ENCODE data around the gene KIF6. TPM values are rescaled to one million over a fixed set of nuclear protein-coding genes. Genes with fewer than 3 reads are reported as not detected.

The KIF6 gene
- total RNA-seq, 1 donor from 2014 or later: 0.32 TPM

GRCh38 chr6:39594285-39594684 is 130.9 kb downstream of the KIF6 start:
- intact Hi-C loops (cut with micrococcal nuclease): no loop called here

DNA sequence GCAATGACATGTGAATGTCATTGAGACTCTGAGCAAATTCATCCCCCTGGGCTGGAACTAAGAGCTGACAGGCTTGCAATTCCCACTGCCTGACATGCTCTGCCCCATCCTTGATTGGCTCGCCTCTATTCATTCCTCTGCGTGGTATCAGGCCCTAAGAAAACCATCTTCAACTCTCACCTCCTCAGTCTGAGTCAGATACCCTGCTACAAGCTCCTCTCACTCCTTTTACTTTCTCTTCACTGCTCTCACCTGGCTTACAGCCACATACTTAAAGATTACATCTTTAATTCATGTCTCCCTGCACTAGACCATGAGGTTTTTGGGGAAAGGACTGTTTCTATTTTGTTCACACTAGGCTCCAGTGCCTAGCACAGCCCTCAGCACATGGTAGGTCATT is 131.6 kb downstream of the KIF6 start:
- intact Hi-C loops (cut with micrococcal nuclease): no loop called here

- intact Hi-C loops (cut with micrococcal nuclease): no loop called here
Observed at GRCh38 chr6:39590871-39591393, 134.3 kb downstream of the KIF6 start.

GRCh38 chr6:39587080-39587479 is 138.1 kb downstream of the KIF6 start:
- intact Hi-C loops (cut with micrococcal nuclease): no loop called here

DNA sequence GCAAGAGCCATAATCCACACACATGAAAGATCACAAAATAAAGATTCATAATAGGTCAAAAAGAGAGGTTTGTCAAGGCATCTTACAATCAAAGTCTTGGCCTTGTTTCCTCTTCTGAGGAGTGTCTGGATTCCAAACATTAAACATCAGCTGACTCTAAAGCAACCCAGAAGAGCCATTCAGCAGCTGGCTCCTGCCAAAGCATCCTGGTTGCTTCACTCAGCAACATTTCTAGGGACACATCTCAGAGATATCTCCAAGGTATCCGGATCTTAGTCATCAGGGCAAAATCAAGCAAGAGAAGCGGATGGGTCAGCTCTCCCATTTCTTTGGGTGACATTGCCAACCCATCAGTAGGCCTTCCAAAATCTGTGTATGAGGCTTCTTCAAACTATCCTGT is 139.6 kb downstream of the KIF6 start:
- intact Hi-C loops (cut with micrococcal nuclease): no loop called here

DNA sequence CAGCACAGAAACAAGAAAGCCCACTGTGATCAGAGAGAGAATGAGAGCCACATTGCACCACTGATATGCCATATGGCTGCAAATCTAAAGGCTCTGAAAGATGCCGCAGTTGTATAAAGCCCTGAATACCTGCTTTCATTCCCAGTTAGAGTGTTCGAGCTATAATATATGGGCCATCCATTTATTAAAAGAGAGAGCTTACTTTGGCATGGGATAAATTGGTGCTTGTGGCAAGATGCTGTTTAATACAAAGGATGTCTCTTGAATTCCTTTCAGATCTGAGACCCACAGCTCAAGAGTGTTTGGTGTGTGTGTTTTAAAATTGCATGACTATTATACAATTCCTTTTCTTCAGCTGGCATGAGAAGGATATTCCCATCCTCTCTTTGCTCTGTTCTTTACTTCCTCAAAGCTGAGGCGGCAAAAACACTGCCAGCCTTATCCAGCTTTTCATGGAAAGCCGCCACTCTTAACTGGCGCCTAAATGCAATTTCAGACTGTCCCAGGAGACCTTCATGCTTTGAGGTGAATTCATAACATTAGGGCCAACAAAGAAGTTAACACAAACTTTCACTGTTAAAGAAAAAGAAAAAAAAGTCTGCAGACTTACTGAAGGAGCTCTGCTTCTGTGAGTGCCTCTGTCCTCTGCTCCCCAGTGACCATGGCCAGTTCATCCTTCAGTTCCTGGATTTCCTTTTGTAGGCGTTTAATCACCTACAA is 147.6 kb downstream of the KIF6 start:
- intact Hi-C loops (cut with micrococcal nuclease): no loop called here

DNA sequence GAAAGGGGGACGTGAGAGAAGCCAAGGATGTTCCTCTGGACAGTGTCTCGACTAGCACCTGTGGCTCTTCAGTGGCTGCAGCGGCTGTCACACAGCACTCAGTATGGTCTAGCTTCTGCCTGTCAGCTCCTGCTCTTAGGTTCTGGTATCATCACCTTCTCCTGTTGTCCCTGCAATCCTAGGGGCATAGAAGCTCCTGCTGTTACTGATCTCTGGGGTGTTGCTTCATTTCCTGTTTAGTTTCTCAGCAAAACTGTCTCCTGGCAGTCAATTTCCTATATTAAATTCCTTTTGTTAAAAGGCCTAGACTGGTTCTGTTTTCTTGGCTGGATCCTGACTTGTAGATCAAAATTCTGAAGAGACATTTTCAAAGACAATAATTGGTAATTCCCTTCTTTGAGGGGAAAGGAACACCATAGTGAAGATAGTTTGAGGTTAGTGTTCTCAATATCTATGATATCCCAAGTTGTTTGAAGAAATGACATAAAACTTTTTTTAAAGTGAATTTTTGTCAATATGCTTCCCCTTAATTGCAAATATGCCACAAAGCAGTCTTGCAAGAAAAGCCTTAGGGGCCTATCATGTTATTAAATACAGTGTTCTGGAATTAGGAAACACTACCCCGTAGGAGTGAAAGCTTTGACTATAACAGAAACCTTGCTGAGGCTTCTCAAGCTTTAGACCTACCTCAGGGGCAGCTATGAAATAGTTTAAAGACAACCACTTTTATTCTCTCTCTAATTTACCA is 148.5 kb downstream of the KIF6 start:
- intact Hi-C loops (cut with micrococcal nuclease): no loop called here

GRCh38 chr6:39574991-39575390 is 150.2 kb downstream of the KIF6 start:
- intact Hi-C loops (cut with micrococcal nuclease): no loop called here

GRCh38 chr6:39573541-39573940 is 151.7 kb downstream of the KIF6 start:
- intact Hi-C loops (cut with micrococcal nuclease): no loop called here

DNA sequence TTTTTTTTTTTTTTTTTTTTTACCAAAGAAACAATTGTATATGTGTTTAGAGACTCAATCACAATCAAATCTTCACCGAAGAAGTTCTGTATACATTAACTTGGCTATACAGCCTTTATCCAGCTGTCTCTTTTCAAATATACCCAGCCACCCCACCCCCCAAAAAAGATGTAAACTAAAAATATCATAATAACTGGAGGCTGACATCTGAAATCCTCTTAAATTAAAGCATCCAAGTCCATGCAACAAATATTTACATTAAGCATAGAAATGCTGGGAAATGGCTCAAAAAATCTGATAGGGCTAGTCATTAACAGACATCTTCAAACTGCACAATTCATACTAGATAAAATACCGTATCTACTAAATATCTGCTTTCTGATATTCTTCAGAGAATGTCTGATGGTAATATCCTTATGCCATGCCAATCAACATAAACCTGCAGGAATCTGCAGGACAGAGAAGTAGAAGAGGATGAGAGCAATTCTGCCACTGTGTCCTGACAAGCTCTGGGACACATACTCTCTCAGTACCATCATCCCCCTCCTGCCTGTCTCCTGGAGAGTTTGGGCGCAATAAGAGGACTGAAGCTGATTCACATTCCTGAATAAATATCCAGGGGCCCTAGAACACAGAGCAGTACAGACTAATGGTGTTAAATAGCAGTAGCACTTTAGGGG is 152.4 kb downstream of the KIF6 start:
- intact Hi-C loops (cut with micrococcal nuclease): no loop called here

GRCh38 chr6:39568896-39569295 is 156.3 kb downstream of the KIF6 start:
- intact Hi-C loops (cut with micrococcal nuclease): no loop called here

- intact Hi-C loops (cut with micrococcal nuclease): no loop called here
Observed at GRCh38 chr6:39567091-39567490, 158.1 kb downstream of the KIF6 start.

GRCh38 chr6:39566456-39566855 is 158.8 kb downstream of the KIF6 start:
- intact Hi-C loops (cut with micrococcal nuclease): no loop called here

DNA sequence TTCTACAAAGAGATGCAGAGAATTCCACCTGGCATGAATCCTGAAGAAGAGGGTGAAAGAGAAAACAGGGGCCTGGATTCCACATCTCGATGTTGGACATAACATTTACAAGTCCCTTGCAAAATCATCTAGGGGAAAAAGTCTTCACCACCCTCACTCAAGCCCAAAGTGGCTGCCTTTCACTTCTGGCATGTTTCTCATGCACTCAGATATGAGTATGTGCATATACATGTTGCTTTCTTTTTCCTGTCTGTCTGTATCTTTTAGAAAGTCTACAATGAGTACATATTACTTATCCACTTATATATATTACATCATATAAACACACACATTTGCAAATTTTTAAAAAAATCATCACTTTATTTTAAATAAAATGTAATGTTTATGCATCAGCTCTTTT is 159.3 kb downstream of the KIF6 start:
- intact Hi-C loops (cut with micrococcal nuclease): no loop called here

DNA sequence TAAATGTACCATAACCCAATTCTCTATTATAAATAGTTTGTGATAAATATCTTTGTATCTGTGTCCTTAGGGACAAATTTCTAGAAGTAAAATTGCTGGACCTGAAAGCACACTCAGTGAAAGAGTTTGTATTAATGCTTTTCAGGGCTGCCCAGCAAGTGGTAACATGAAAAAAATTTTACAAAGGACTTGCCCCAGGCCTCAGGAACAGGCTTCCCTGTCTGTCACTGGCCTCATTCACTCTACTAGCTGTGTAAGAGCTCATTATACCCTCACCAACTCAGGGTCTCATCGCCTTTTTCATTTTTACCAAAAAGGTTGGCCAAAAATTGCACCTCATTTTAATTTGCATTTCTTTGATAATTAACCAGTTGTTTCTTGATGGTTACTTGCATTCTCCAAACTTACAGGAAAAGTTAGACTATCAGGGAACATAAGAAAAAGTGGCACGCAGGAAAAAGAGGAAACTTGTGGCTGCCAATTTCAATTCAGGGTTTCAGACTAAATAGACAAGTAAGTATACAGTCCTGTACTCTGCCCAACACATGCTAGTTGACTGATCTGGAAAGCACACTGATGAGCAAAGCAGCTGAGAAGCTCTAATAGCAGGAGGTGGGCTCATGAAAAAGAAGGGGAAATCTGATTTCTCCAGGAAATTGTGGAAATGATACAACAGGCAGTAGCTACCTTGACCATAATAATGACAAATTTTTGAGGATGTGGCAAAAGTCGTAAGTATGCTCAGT is 161.5 kb downstream of the KIF6 start:
- intact Hi-C loops (cut with micrococcal nuclease): no loop called here

- intact Hi-C loops (cut with micrococcal nuclease): no loop called here
Observed at GRCh38 chr6:39561536-39562266, 163.5 kb downstream of the KIF6 start.

GRCh38 chr6:39560915-39561314 is 164.3 kb downstream of the KIF6 start:
- intact Hi-C loops (cut with micrococcal nuclease): no loop called here

DNA sequence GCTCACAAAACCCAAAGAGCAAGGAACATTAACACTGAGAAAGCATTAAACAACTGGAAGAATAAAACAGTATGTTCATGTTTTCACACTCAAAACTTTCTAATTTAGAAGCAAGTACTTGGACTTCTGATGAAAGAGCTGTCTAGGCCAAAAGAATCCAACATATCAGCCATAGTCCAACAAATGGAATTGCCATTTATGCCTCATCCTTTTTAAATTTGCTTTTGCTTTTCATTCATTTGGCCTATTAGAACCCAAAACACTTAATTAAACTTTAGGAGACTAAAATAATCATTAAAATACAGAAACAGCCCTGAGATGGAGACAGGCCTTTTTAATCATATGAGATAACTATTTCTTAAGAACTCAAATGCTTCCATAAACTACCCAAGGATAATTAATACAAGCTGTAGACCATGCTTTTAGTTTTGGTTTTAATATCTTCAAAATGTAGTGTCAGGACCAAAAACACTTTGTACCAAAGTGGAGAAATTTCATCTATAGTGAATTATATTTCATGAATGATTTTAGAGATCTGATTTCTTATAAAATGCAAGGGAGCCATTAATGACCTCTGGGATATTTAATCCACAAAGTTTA is 166.5 kb downstream of the KIF6 start:
- intact Hi-C loops (cut with micrococcal nuclease): no loop called here

DNA sequence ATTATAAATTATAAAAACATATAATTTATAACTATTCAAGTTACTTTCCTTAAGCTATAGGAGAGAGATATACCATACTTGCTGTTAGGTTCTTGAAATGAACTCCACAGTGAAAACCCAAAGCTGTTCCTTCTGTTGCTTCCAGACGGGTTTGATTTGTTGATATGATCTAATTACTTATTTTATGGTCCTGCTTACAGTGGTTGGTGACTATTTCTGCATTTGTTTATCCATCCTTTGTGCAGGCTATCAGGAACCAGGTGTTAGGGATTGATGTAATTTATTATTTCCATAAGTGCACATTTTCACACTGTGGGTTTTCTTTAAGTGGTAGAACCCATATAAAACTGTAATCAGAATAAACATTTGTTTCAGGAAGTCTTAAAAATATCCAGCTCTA is 167.1 kb downstream of the KIF6 start:
- intact Hi-C loops (cut with micrococcal nuclease): no loop called here

DNA sequence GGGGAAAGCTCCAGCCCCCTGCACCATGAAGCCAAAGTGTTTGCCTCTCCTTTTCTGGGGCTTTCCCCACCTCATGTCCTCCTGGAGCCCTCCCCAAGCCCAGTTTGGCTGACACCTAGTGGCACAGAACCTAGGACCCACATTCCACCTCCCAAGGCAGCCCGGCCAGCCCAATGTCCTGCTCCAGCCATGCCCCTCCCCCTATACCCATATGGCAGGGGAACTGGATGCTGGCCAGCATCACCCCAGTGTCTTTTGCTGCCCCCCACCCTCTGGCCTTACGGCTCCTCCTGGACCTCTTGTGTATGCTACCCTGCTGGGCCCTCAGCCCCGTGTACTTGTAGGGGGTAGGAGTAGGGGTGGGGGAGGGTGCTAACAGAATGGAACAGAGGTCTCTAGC is 170.1 kb downstream of the KIF6 start:
- intact Hi-C loops (cut with micrococcal nuclease): no loop called here

Measured in T-helper 2 cell treated with Interferon-gamma antibody and Interleukin-4, amounts not matched to agents 100 ng/mL and 5 ng/mL, for 36 hours (primary cell).